DND-41 (cell line): ENCODE data around the gene CSF3R.

Experiments used
- ATAC-seq: fragments of 200-7000 bp; cut with Tn5 transposase; 3 replicates; pipeline ENCODE4 v1.9.1; 2021; ENCODE audit warnings: low read depth; ENCODE audit not compliant: insufficient read depth
- DNase-seq: peaks from one replicate; pipeline ENCODE4 v3.0.0-alpha.2; 2020
- H2AFZ ChIP-seq: 2 replicates; pipeline ENCODE4 v1.6.0; 2012; ENCODE audit warnings: low read depth, low read length
- H3K27ac ChIP-seq: 2 replicates; pipeline ENCODE4 v1.5.1; 2012; ENCODE audit warnings: low read length, inconsistent platforms
- H3K27me3 ChIP-seq: fragments of 200-600 bp; sonication (generic); 2 replicates; pipeline ENCODE4 v1.6.0; 2012; ENCODE audit warnings: low read length, mild to moderate bottlenecking, inconsistent platforms; ENCODE audit not compliant: insufficient read depth, poor library complexity
- H3K36me3 ChIP-seq: 2 replicates; pipeline ENCODE4 v1.5.1; 2012; ENCODE audit warnings: low read length, inconsistent platforms; ENCODE audit not compliant: insufficient read depth
- H3K4me1 ChIP-seq: 2 replicates; pipeline ENCODE4 v1.5.1; 2012; ENCODE audit warnings: mild to moderate bottlenecking, low read length; ENCODE audit not compliant: insufficient read depth
- H3K4me2 ChIP-seq: 2 replicates; pipeline ENCODE4 v1.6.0; 2012; ENCODE audit warnings: mild to moderate bottlenecking, moderate library complexity, low read length, inconsistent platforms; ENCODE audit not compliant: insufficient read depth
- H3K4me3 ChIP-seq, 2 experiments: fragments of 200-600 bp in 1 of 2; shearing (Covaris generic) in 1 of 2; 2 replicates each; pipeline ENCODE4 v1.5.1; 2012 to 2016; ENCODE audit warnings: inconsistent platforms in 2 of 2, low read length in 2 of 2, mild to moderate bottlenecking in 2 of 2, low read depth in 1 of 2, moderate library complexity in 1 of 2
- H3K79me2 ChIP-seq: 2 replicates; pipeline ENCODE4 v1.6.0; 2012; ENCODE audit warnings: low read length, inconsistent platforms; ENCODE audit not compliant: insufficient read depth
- H3K9ac ChIP-seq: 2 replicates; pipeline ENCODE4 v1.6.0; 2012; ENCODE audit warnings: low read depth, mild to moderate bottlenecking, inconsistent platforms, low read length, moderate library complexity
- H3K9me3 ChIP-seq: 2 replicates; pipeline ENCODE4 v1.5.1; 2012; ENCODE audit warnings: low read length, moderate library complexity, mild to moderate bottlenecking, inconsistent platforms; ENCODE audit not compliant: insufficient read depth, severe bottlenecking
- H4K20me1 ChIP-seq: 2 replicates; pipeline ENCODE4 v1.6.0; 2012; ENCODE audit warnings: low read length; ENCODE audit not compliant: insufficient read depth
- CTCF ChIP-seq: IDR thresholded peaks from 2 replicates; pipeline ENCODE4 v1.5.1; 2012; ENCODE audit warnings: borderline replicate concordance, low read length, moderate library complexity, mild to moderate bottlenecking; ENCODE audit not compliant: poor library complexity, severe bottlenecking; ENCODE audit errors: extremely low read depth
- EZH2 ChIP-seq: IDR thresholded peaks from 3 replicates; pipeline ENCODE4 v1.6.1; 2012; ENCODE audit warnings: borderline replicate concordance, low read depth, mild to moderate bottlenecking, moderate library complexity, low read length, inconsistent platforms; ENCODE audit not compliant: severe bottlenecking

CSF3R gene

GRCh38 chr1:36457691-36458090 lies 25.0 kb downstream of the CSF3R start:
- H3K9me3 ChIP-seq: no peaks in the 10 kb centered on the region
- TF ChIP-seq CTCF: no peak
- TF ChIP-seq EZH2: no peak
- peaks cover 11% of the 10 kb centered on the region for H3K79me2 ChIP-seq
- no peak overlapping the region for H2AFZ ChIP-seq
- ATAC-seq (peak; percentile 93), DNase-seq (peak; percentile 50)
- peak overlapping the region; percentile 50 for H3K27ac ChIP-seq
- no peaks in the 10 kb centered on the region for H3K27me3 ChIP-seq
- no peak overlapping the region for H3K4me2 ChIP-seq
- no peak overlapping the region for H3K4me3 ChIP-seq
- H3K36me3 ChIP-seq: peaks cover 75% of the 10 kb centered on the region
- H4K20me1 ChIP-seq: peaks cover 4% of the 10 kb centered on the region; the same call in 1 of the 2 replicates
- peaks cover 47% of the 10 kb centered on the region for H3K4me1 ChIP-seq
- H3K9ac ChIP-seq: no peak overlapping the region

- TF ChIP-seq EZH2 (no peak), CTCF (no peak)
- ATAC-seq: no peak
- Histone ChIP-seq H3K4me1 (peaks cover 36% of the 10 kb centered on the region), H3K4me2 (no peak overlapping the region), H3K9ac (no peak overlapping the region), H4K20me1 (no peaks in the 10 kb centered on the region; the same call in 1 of the 2 replicates), H3K9me3 (no peaks in the 10 kb centered on the region), H3K36me3 (peaks cover 64% of the 10 kb centered on the region), H3K79me2 (no peaks in the 10 kb centered on the region), H3K4me3 (no peak overlapping the region), H3K27me3 (no peaks in the 10 kb centered on the region), H3K27ac (no peak overlapping the region), H2AFZ (no peak overlapping the region)
- DNase-seq: no peak
Observed at GRCh38 chr1:36456391-36456928, 26.3 kb downstream of the CSF3R start.

- Histone ChIP-seq H3K9me3 (no peaks in the 10 kb centered on the region), H3K4me2 (no peak overlapping the region), H3K4me1 (peaks cover 38% of the 10 kb centered on the region), H3K9ac (no peak overlapping the region), H3K27ac (no peak overlapping the region), H4K20me1 (no peaks in the 10 kb centered on the region; the same call in 1 of the 2 replicates), H3K4me3 (no peak overlapping the region), H3K36me3 (peaks cover 53% of the 10 kb centered on the region), H2AFZ (no peak overlapping the region), H3K79me2 (peaks cover 4% of the 10 kb centered on the region), H3K27me3 (no peaks in the 10 kb centered on the region)
- DNase-seq (no peak), ATAC-seq (no peak)
- TF ChIP-seq CTCF: no peak
Observed at GRCh38 chr1:36455386-36455785, 27.3 kb downstream of the CSF3R start.
